HG03196 (cell line): Measurements from ENCODE around the gene IFRD1.
A peak's percentile ranks its signal among the peaks of the same experiment; 100 is the strongest.
"Not testable (repeated sequence)": the region's sequence is repeated elsewhere in the genome, so short reads cannot be mapped to it uniquely, and the experiment has no call there.

Source experiments
- ATAC-seq: cut with Tn5 transposase; IDR thresholded peaks from one replicate; pipeline ENCODE4 v1.9.1; 2021; ENCODE audit not compliant: unreplicated experiment

The IFRD1 gene

GRCh38 chr7:112442210-112442609 is 8.1 kb upstream of the IFRD1 start:
- ATAC-seq: no peak

DNA sequence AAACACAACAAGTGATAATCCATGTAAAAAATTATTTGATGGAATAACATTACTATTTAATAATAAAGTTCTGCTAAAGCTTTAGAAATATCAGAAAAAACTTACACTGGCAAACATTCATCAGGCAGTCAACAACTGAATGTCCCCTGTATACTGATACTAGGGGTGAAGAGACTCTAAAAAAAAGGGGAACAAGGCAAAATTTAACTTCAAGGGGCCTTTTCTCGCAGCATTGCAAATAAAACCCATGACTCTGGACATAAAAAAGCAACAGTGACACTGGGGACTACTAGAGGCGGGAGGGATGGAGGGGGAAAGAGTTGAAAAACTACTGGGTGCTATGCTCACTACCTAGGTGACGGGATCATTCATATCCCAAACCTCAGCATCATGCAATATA is 5.8 kb upstream of the IFRD1 start:
- no peak for ATAC-seq

- no peak for ATAC-seq
Observed at GRCh38 chr7:112446431-112446830, 3.8 kb upstream of the IFRD1 start.

GRCh38 chr7:112447406-112447805 is 2.9 kb upstream of the IFRD1 start:
- ATAC-seq: no peak

DNA sequence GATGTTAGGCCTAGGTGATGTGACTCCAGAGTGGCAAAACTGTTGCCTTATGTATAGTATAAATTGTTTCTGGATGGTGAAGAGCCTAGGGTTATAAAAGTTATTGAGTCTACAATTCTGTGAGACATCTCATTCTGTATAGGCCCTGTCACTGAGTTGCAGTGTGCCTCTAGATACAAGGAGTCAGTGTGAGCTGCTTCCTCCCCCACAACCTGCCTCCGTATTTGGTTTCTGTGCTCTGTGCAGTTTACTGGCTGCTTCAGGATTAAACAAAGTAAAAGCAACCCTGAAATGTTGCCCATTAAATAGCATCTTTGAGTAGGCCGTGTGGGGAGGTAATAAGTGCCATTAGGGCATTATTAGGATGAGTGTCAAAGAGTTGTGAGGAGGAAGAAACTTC is 1.9 kb upstream of the IFRD1 start:
- no peak for ATAC-seq

DNA sequence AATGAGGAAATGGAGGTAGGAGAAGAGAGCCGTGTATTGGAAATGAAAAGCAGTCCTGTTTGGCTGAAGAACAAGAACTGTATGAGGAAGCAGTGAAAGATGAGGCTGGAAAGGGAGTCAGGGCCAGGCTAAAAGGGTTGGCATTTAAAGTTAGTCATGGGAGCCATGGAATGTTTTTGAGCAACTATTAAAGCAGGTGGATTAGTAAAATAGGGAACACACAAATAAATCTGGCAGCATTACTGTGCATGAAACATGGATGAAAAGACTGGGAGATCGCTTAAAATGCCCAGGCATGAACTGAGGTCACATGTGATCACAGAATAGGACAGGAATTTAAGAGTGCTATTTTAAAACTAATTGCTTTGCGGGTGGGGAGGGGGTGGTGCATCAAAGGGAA is 1.4 kb upstream of the IFRD1 start:
- no peak for ATAC-seq

- no peak for ATAC-seq
Observed at GRCh38 chr7:112449353-112449752, 907 bp upstream of the IFRD1 start.

- ATAC-seq: peak; percentile 83
Observed at GRCh38 chr7:112450807-112451761, 824 bp downstream of the IFRD1 start.

- no peak for ATAC-seq
Observed at GRCh38 chr7:112452102-112452888, 2.0 kb downstream of the IFRD1 start.

DNA sequence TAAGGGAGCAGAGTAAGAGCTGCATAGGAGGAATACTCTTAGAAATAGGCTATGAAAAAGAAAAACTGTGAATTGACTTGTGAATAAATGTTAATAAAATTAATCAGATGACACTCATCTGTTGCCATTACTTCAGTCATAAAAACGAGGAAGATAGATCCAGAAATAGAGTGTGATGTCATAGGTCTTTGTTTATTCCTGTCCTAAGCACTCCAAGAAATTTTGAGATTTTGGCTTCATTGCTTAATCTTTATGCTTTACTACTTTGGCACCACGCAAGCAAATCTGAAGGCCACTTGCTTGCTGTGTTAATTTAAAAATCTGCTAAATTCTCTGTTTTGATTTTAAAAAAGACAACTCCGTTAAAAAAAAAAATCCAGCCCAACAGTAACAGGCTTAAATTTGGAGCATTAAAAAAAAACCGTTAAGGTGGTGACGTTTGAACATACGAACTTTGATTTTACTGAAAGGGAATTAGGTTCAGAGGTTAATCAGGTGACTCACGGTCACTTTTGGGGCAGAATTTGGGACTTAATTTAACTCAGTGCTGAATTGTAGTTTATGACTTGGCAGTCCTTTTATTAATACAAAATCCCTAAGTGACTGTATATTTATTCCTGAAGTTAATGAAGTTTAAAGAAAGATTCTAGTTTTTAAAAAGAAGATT is 3.4 kb downstream of the IFRD1 start:
- ATAC-seq: no peak

- not testable (repeated sequence) for ATAC-seq
Observed at GRCh38 chr7:112454191-112454590, 3.9 kb downstream of the IFRD1 start.

- ATAC-seq: no peak
Observed at GRCh38 chr7:112459645-112460044, 9.4 kb downstream of the IFRD1 start.

DNA sequence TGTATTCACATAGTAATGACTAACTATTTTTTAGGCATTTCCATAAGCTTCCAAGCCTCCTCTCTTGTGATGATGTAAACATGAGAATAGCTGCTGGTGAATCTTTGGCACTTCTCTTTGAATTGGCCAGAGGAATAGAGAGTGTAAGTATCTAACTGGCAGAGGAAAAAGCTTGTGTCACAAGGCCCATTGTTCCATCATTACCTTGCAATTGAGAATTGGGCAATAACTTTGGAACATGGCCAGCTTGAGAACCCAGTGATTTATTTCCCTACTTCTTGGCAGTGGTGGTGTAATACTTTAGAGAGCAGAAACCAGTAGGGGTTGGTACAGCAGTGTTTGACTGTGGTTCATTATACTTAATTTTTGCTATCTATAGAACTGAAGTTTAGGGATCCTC is 12.0 kb downstream of the IFRD1 start:
- ATAC-seq: no peak

GRCh38 chr7:112467867-112468266 is 17.6 kb downstream of the IFRD1 start:
- no peak for ATAC-seq

GRCh38 chr7:112470194-112470593 is 19.9 kb downstream of the IFRD1 start:
- ATAC-seq: no peak

GRCh38 chr7:112476390-112477052 is 26.3 kb downstream of the IFRD1 start:
- no peak for ATAC-seq

GRCh38 chr7:112481121-112481736 is 31.0 kb downstream of the IFRD1 start:
- no peak for ATAC-seq

- no peak for ATAC-seq
Observed at GRCh38 chr7:112481833-112482670, 31.8 kb downstream of the IFRD1 start.

DNA sequence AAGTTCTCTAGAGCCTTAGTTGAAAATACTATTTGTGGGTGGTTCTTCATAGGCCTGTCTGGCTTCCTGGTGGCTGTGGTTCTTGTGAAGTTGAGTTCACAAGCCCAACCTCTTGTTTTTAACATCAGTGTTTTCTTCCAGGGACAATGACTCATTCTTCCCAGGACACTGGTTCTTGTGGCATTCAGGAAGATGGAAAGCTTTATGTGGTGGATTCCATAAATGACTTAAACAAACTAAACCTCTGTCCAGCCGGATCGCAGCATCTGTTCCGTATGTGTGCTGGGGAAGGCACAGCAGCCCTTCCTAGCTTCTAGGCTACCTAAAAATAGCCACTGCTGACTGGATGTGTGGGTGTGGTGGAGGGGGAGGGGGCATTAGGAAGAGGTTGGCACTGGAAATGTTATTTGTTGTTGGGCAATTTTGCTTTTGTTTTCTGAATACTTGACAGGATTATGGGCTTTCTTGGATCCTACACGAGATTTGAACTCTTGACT is 34.5 kb downstream of the IFRD1 start:
- no peak for ATAC-seq
